ENCODE results near the gene TYW5. TPM values are rescaled to one million over a fixed set of nuclear protein-coding genes. Genes with fewer than 3 reads are reported as not detected.

TYW5 gene
- total RNA-seq, 4 donors from 2014 or later = 6.3 to 12.2 (median 6.9) TPM

DNA sequence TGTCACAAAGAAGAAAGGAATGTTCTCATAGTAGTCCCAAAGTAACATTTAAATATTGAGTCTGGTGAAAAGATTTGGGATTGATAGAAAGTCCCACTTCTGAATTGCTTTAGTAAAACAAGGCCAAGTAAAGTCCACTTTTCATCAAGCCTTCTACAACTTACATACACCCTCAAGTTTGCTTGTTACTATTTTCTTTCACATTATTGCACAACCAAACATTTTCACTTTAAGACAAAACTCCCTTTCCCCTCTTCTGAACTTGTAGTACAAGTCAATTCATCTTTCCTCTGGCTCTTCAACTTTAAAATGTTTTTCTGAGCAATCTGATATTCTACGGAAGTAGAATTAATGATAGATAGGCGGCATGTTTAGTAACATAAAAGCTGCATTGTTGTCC lies 11.1 kb upstream of the TYW5 start:
- H3K27ac ChIP-seq = no peak overlapping the region
- no peak for TF ChIP-seq EP300 (IDR thresholded peaks at IDR 0.05)
- no peak for TF ChIP-seq POLR2A (IDR thresholded peaks at IDR 0.05)
- TF ChIP-seq, protein P1, sequence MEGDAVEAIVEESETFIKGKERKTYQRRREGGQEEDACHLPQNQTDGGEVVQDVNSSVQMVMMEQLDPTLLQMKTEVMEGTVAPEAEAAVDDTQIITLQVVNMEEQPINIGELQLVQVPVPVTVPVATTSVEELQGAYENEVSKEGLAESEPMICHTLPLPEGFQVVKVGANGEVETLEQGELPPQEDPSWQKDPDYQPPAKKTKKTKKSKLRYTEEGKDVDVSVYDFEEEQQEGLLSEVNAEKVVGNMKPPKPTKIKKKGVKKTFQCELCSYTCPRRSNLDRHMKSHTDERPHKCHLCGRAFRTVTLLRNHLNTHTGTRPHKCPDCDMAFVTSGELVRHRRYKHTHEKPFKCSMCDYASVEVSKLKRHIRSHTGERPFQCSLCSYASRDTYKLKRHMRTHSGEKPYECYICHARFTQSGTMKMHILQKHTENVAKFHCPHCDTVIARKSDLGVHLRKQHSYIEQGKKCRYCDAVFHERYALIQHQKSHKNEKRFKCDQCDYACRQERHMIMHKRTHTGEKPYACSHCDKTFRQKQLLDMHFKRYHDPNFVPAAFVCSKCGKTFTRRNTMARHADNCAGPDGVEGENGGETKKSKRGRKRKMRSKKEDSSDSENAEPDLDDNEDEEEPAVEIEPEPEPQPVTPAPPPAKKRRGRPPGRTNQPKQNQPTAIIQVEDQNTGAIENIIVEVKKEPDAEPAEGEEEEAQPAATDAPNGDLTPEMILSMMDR (IDR thresholded peaks at IDR 0.05) = no peak
- 32 to 40% methylated on average over 2 of the region's 2 CpGs for WGBS, 2 donors
- H3K27me3 ChIP-seq = no peaks in the 10 kb centered on the region
- DNase-seq (ENCODE audit: low spot score in 2 of 2) = no peak
- H3K9me3 ChIP-seq = no peaks in the 10 kb centered on the region
- peaks cover 0 to 82% (median 0%) of the 10 kb centered on the region in 3 donors for H3K36me3 ChIP-seq
- H3K4me3 ChIP-seq = no peak overlapping the region
- no peaks in the 10 kb centered on the region for H3K4me1 ChIP-seq

DNA sequence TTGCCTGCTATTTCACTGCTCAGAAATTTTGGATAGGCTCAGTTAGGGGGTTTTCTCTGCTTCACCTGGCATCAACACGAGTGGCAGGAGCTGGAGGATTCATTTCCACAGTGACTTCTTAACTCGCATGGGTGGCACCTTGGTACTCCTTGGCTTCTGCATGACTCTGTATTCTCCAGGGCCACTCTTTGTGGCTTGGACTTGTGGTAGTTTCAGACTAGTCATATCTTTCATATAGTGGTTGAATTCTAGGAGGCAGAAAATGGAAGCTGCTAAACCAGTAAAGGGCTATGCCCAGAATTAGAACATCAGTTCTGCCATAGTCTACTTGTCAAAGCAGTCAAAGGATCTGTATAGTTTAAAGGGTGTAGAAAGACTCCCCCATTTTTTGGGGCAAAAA lies 6.9 kb upstream of the TYW5 start:
- 87 to 91% methylated on average over 2 of the region's 2 CpGs for WGBS, 2 donors
- Histone ChIP-seq H3K27ac (no peak overlapping the region), H3K36me3 (peaks cover 3 to 81% (median 7%) of the 10 kb centered on the region in 3 donors), H3K4me3 (no peak overlapping the region), H3K9me3 (no peaks in the 10 kb centered on the region), H3K27me3 (no peaks in the 10 kb centered on the region), H3K4me1 (peaks cover 0 to 15% (median 2%) of the 10 kb centered on the region in 4 donors)
- no peak for TF ChIP-seq POLR2A (IDR thresholded peaks at IDR 0.05)
- no peak for TF ChIP-seq EP300 (IDR thresholded peaks at IDR 0.05)
- TF ChIP-seq, protein P1 (IDR thresholded peaks at IDR 0.05) = no peak
- no peak for DNase-seq (ENCODE audit: low spot score in 2 of 2)

- TF ChIP-seq, protein P1 (IDR thresholded peaks at IDR 0.05) = no peak
- TF ChIP-seq POLR2A (IDR thresholded peaks at IDR 0.05) (no peak), EP300 (IDR thresholded peaks at IDR 0.05) (no peak)
- no peak overlapping the region for H3K4me3 ChIP-seq
- WGBS, 2 donors = 85 to 92% methylated on average over 4 of the region's 4 CpGs
- no peaks in the 10 kb centered on the region for H3K9me3 ChIP-seq
- no peak for DNase-seq (ENCODE audit: low spot score in 2 of 2)
- H3K4me1 ChIP-seq = peaks cover 0 to 43% (median 21%) of the 10 kb centered on the region in 4 donors
- no peak overlapping the region for H3K27ac ChIP-seq
- no peaks in the 10 kb centered on the region for H3K27me3 ChIP-seq
- H3K36me3 ChIP-seq = peaks cover 3 to 43% (median 7%) of the 10 kb centered on the region in 3 donors
Measured at GRCh38 chr2:199958014-199958413, 2.7 kb upstream of the TYW5 start.

GRCh38 chr2:199956062-199956380 lies 730 bp upstream of the TYW5 start:
- DNase-seq (ENCODE audit: low spot score in 2 of 2) = no peak
- Histone ChIP-seq H3K27me3 (no peaks in the 10 kb centered on the region), H3K36me3 (peaks cover 3 to 24% (median 7%) of the 10 kb centered on the region in 3 donors), H3K4me1 (peaks cover 0 to 45% (median 21%) of the 10 kb centered on the region in 4 donors), H3K27ac (peak overlapping the region; percentile 68 to 94 (median 90)), H3K9me3 (no peaks in the 10 kb centered on the region), H3K4me3 (peak overlapping the region; percentile 62 to 81 (median 76))
- WGBS, 2 donors = 0 to 1% methylated on average over 6 to 8 of the region's 10 CpGs
- TF ChIP-seq EP300 (IDR thresholded peaks at IDR 0.05) (no peak), POLR2A (IDR thresholded peaks at IDR 0.05) (no peak)
- TF ChIP-seq, protein P1 (IDR thresholded peaks at IDR 0.05) = no peak

- H3K4me3 ChIP-seq = peak overlapping the region; percentile 62 to 81 (median 76)
- DNase-seq (ENCODE audit: low spot score in 2 of 2) = no peak
- TF ChIP-seq EP300 (IDR thresholded peaks at IDR 0.05) = no peak
- TF ChIP-seq, protein P1 (IDR thresholded peaks at IDR 0.05) = no peak
- TF ChIP-seq POLR2A (IDR thresholded peaks at IDR 0.05) = no peak
- peaks cover 2 to 17% (median 3%) of the 10 kb centered on the region in 3 donors for H3K36me3 ChIP-seq
- no peaks in the 10 kb centered on the region for H3K27me3 ChIP-seq
- peak overlapping the region; percentile 68 to 94 (median 90) for H3K27ac ChIP-seq
- H3K4me1 ChIP-seq = peaks cover 0 to 45% (median 21%) of the 10 kb centered on the region in 4 donors
- WGBS, 2 donors = 0% methylated on average over 12 to 13 of the region's 13 CpGs
- H3K9me3 ChIP-seq = no peaks in the 10 kb centered on the region
Measured at GRCh38 chr2:199955007-199955338, 318 bp downstream of the TYW5 start.

All from tibial nerve (tissue), 4 donors.